Right atrium auricular region (tissue), 2 donors: ENCODE measurements around the gene GARIN5A. TPM values are rescaled to one million over a fixed set of nuclear protein-coding genes. Genes with fewer than 3 reads are reported as not detected.

Experiments
- DNase-seq: peaks from one replicate; pipeline ENCODE4 v3.0.0-alpha.2; 2019; ENCODE audit warnings: low spot score
- H3K27ac ChIP-seq, 2 donors: fragments of 200-600 bp; sonication (generic); 1 replicate in 1 of 2; 2 replicates in 1 of 2; pipeline ENCODE4 v1.5.1; 2016 to 2019
- H3K27me3 ChIP-seq, 2 donors: fragments of 200-600 bp; sonication (generic); one replicate each; pipeline versions ENCODE4 v1.5.1 to v1.6.0; 2017 to 2019
- H3K36me3 ChIP-seq: fragments of 200-600 bp; sonication (generic); one replicate; pipeline ENCODE4 v1.5.1; 2016
- H3K4me1 ChIP-seq, 2 donors: fragments of 200-600 bp; sonication (generic); one replicate each; pipeline versions ENCODE4 v1.5.1 to v1.6.0; 2017 to 2019
- H3K4me3 ChIP-seq, 2 donors: fragments of 200-600 bp; sonication (generic); 1 replicate in 1 of 2; 2 replicates in 1 of 2; pipeline ENCODE4 v1.5.1; 2017 to 2019; ENCODE audit warnings: mild to moderate bottlenecking in 1 of 2, moderate library complexity in 1 of 2
- H3K9me3 ChIP-seq, 2 donors: fragments of 200-600 bp; sonication (generic); one replicate each; pipeline ENCODE4 v1.5.1; 2019
- total RNA-seq, 2 donors: library from RNA; depleted of rRNA; stranded (reverse); fragments of >200 nt; gene quantifications; one replicate each; pipeline ENCODE4 v1.1.0, GENCODE V29; 2016
- TF ChIP-seq, protein P1 (sequence below), 2 donors: fragments of 200-600 bp; sonication (generic); IDR thresholded peaks; one replicate each; pipeline ENCODE4 v1.5.1; 2019; ENCODE audit warnings: antibody characterized with exemption in 2 of 2

GARIN5A gene
- total RNA-seq, 2 donors from 2014 or later, result 1.4 to 2.3 TPM

DNA sequence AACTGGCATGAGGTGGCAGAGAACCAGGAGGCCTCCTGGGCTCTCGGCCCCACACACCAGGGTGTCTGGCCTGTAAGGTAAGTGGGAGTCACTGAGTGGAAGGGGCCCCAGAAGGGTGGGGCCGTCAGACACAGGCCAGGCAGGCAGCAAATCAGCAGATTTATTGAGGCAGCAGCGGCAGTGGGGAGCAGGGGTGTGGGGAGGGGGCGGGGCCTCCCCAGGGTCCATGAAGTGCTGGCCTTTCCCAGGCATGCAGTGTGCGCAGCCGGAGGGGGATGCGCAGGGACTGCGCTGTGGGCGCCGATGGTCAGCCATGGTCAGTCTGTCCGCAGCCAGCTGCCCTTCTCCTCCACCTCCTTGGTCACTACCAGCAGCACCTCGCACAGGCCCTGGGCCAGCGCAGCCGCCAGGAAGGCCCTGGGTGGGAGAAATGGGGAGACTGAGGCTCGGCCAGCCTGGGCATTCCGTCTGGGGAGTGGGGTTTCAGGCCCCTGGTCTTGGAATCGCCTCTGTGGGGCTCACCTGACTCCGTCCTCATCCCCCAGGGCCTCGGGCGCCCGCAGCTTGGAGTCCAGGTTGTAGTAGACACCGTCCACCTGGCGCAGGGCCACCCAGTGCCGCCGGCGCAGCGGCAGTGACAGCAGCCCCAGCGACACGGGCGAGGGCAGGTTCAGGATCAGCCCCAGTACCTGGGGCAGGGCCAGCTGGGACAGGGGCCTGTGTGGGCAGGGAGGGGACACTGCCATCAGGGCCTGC is 29.4 kb upstream of the GARIN5A start:
- no peaks in the 10 kb centered on the region for H3K36me3 ChIP-seq
- no peak for DNase-seq
- H3K9me3 ChIP-seq, result no peaks in the 10 kb centered on the region
- TF ChIP-seq, protein P1, sequence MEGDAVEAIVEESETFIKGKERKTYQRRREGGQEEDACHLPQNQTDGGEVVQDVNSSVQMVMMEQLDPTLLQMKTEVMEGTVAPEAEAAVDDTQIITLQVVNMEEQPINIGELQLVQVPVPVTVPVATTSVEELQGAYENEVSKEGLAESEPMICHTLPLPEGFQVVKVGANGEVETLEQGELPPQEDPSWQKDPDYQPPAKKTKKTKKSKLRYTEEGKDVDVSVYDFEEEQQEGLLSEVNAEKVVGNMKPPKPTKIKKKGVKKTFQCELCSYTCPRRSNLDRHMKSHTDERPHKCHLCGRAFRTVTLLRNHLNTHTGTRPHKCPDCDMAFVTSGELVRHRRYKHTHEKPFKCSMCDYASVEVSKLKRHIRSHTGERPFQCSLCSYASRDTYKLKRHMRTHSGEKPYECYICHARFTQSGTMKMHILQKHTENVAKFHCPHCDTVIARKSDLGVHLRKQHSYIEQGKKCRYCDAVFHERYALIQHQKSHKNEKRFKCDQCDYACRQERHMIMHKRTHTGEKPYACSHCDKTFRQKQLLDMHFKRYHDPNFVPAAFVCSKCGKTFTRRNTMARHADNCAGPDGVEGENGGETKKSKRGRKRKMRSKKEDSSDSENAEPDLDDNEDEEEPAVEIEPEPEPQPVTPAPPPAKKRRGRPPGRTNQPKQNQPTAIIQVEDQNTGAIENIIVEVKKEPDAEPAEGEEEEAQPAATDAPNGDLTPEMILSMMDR (IDR thresholded peaks at IDR 0.05), result no peak
- no peaks in the 10 kb centered on the region for H3K27me3 ChIP-seq
- peaks cover 0 to 27% of the 10 kb centered on the region in 2 donors for H3K4me1 ChIP-seq
- no peak overlapping the region for H3K27ac ChIP-seq
- H3K4me3 ChIP-seq, result no peak overlapping the region

GRCh38 chr19:50501568-50502475 is 25.2 kb upstream of the GARIN5A start:
- Histone ChIP-seq H3K27me3 (no peaks in the 10 kb centered on the region), H3K27ac (peak overlapping the region; percentile 87 to 94), H3K4me3 (peak overlapping the region; percentile 53 to 60), H3K9me3 (no peaks in the 10 kb centered on the region), H3K4me1 (no peaks in the 10 kb centered on the region), H3K36me3 (no peaks in the 10 kb centered on the region)
- no peak for DNase-seq
- TF ChIP-seq, protein P1 (IDR thresholded peaks at IDR 0.05), result no peak

GRCh38 chr19:50501186-50501567 is 24.5 kb upstream of the GARIN5A start:
- Histone ChIP-seq H3K4me1 (no peaks in the 10 kb centered on the region), H3K4me3 (peak overlapping the region; percentile 53 to 60), H3K36me3 (no peaks in the 10 kb centered on the region), H3K27ac (peak overlapping the region; percentile 87 to 94), H3K27me3 (no peaks in the 10 kb centered on the region), H3K9me3 (no peaks in the 10 kb centered on the region)
- no peak for DNase-seq
- TF ChIP-seq, protein P1 (IDR thresholded peaks at IDR 0.05), result no peak

- peak overlapping the region; percentile 53 to 60 for H3K4me3 ChIP-seq
- no peaks in the 10 kb centered on the region for H3K4me1 ChIP-seq
- H3K27me3 ChIP-seq, result no peaks in the 10 kb centered on the region
- TF ChIP-seq, protein P1 (IDR thresholded peaks at IDR 0.05), result no peak
- no peaks in the 10 kb centered on the region for H3K9me3 ChIP-seq
- DNase-seq, result no peak
- H3K27ac ChIP-seq, result peak overlapping the region; percentile 87 to 94
- no peaks in the 10 kb centered on the region for H3K36me3 ChIP-seq
Measured at GRCh38 chr19:50500753-50501151, 24.1 kb upstream of the GARIN5A start.

DNA sequence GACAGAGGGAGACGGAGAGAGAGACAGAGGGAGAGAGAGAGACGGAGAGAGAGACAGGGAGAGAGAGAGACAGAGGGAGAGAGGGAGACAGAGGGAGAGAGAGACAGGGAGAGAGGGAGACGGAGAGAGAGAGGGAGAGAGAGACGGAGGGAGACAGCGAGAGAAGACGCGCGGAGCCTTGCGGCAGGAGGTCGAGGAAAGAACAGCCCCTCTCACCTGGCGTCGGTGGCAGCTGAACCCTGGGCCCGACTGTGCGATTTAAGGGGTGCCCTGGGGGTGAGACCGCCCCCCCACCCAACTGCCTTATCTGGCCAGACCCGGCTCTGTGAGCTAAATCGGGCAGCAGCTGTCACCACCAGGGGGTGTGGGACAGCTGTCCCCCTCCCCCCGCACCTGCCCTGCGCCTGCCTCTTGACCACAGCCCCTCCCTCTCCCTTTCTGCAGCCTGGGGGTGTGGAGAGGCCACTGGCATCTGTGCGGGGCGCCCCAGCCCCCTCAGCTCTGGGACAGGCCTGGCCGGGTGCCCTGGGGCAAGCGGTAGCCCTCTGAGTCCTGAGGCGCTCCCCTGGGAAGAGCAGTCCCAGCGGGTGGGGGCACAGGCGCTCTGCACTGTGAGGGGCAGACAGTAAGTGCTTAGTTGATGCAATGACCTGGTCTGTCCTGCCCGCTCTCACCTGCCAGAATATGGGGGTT is 23.6 kb upstream of the GARIN5A start:
- Histone ChIP-seq H3K4me3 (peak overlapping the region; percentile 53 to 60), H3K9me3 (no peaks in the 10 kb centered on the region), H3K4me1 (no peaks in the 10 kb centered on the region), H3K27ac (peak overlapping the region; percentile 87 to 94), H3K36me3 (no peaks in the 10 kb centered on the region), H3K27me3 (no peaks in the 10 kb centered on the region)
- TF ChIP-seq, protein P1 (IDR thresholded peaks at IDR 0.05), result peak; percentile 11
- no peak for DNase-seq
